ENCODE measurements around the gene ASCC3. TPM values are rescaled to one million over a fixed set of nuclear protein-coding genes. Genes with fewer than 3 reads are reported as not detected.

Gene ASCC3
- total and polyA plus RNA-seq, 2 experiments from 2014 or later: 92.9 to 129 TPM

DNA sequence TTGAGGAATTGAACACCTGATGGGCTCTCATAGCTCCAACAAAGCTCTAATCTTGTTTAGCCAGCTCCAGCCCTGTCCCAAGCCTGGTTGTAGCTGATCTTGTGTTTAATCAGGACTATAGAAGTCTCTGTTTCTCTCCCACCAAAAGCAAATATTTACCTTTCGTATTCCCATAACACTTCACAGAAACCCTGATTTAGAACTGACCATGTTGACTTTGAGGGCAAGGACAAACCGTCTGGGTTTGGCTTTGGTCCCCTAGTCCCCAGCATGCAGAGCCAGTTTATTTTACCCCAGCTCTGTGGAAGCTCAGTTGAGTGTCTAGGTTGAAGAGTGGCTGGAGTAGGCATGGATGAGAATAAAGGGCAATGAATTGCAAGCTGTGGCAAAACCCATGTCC lies 398.4 kb downstream of the ASCC3 start:
- Mint-ChIP-seq H3K27ac (no peak overlapping the region), H3K4me1 (no peaks in the 10 kb centered on the region), H3K36me3 (ENCODE audit: low read depth) (no peaks in the 10 kb centered on the region), H3K27me3 (ENCODE audit: insufficient read depth, low read depth, poor library complexity) (peaks cover 2% of the 10 kb centered on the region), H3K9me3 (no peaks in the 10 kb centered on the region), H3K4me3 (no peak overlapping the region)
- Histone ChIP-seq H2AFZ (peak overlapping the region; percentile 28; the same call in 1 of the 2 replicates), H3K36me3 (ENCODE audit: insufficient read depth) (no peaks in the 10 kb centered on the region), H3K27ac (ENCODE audit: low read depth) (no peak overlapping the region), H3K4me2 (no peak overlapping the region), H3K4me1 (ENCODE audit: insufficient read depth) (no peaks in the 10 kb centered on the region), H3K27me3 (ENCODE audit: insufficient read depth) (no peaks in the 10 kb centered on the region), H3K4me3 (no peak overlapping the region), H3K79me2 (replicated peaks; ENCODE audit: insufficient read depth) (no peaks in the 10 kb centered on the region), H3K9me2 (ENCODE audit: insufficient read depth) (no peaks in the 10 kb centered on the region), H3F3A (replicated peaks; ENCODE audit: low read depth) (no peaks in the 10 kb centered on the region), H4K20me1 (replicated peaks; ENCODE audit: insufficient read depth) (no peaks in the 10 kb centered on the region)
- TF ChIP-seq, protein P1, sequence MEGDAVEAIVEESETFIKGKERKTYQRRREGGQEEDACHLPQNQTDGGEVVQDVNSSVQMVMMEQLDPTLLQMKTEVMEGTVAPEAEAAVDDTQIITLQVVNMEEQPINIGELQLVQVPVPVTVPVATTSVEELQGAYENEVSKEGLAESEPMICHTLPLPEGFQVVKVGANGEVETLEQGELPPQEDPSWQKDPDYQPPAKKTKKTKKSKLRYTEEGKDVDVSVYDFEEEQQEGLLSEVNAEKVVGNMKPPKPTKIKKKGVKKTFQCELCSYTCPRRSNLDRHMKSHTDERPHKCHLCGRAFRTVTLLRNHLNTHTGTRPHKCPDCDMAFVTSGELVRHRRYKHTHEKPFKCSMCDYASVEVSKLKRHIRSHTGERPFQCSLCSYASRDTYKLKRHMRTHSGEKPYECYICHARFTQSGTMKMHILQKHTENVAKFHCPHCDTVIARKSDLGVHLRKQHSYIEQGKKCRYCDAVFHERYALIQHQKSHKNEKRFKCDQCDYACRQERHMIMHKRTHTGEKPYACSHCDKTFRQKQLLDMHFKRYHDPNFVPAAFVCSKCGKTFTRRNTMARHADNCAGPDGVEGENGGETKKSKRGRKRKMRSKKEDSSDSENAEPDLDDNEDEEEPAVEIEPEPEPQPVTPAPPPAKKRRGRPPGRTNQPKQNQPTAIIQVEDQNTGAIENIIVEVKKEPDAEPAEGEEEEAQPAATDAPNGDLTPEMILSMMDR (conservative IDR thresholded peaks at IDR 0.05; ENCODE audit: low read depth in 2 of 2): no peak
- TF ChIP-seq ZNF114 (CRISPR knock-in tag; IDR thresholded peaks at IDR 0.05): no peak
- TF ChIP-seq, protein P2, sequence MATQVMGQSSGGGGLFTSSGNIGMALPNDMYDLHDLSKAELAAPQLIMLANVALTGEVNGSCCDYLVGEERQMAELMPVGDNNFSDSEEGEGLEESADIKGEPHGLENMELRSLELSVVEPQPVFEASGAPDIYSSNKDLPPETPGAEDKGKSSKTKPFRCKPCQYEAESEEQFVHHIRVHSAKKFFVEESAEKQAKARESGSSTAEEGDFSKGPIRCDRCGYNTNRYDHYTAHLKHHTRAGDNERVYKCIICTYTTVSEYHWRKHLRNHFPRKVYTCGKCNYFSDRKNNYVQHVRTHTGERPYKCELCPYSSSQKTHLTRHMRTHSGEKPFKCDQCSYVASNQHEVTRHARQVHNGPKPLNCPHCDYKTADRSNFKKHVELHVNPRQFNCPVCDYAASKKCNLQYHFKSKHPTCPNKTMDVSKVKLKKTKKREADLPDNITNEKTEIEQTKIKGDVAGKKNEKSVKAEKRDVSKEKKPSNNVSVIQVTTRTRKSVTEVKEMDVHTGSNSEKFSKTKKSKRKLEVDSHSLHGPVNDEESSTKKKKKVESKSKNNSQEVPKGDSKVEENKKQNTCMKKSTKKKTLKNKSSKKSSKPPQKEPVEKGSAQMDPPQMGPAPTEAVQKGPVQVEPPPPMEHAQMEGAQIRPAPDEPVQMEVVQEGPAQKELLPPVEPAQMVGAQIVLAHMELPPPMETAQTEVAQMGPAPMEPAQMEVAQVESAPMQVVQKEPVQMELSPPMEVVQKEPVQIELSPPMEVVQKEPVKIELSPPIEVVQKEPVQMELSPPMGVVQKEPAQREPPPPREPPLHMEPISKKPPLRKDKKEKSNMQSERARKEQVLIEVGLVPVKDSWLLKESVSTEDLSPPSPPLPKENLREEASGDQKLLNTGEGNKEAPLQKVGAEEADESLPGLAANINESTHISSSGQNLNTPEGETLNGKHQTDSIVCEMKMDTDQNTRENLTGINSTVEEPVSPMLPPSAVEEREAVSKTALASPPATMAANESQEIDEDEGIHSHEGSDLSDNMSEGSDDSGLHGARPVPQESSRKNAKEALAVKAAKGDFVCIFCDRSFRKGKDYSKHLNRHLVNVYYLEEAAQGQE (IDR thresholded peaks at IDR 0.05; ENCODE audit: unreplicated experiment): no peak
- TF ChIP-seq JUNB (IDR thresholded peaks at IDR 0.05; ENCODE audit: unreplicated experiment): no peak
- TF ChIP-seq NANOG (IDR thresholded peaks at IDR 0.05; ENCODE audit: borderline replicate concordance): no peak
- TF ChIP-seq CREB1 (CRISPR knock-in tag; IDR thresholded peaks at IDR 0.05; ENCODE audit: low read depth): no peak
- TF ChIP-seq ZNF331 (CRISPR knock-in tag; IDR thresholded peaks at IDR 0.05; ENCODE audit: low read depth): no peak
- TF ChIP-seq EZH2 (IDR thresholded peaks at IDR 0.05; ENCODE audit: low read depth, unreplicated experiment): no peak
- no peak for TF ChIP-seq POLR2AphosphoS5 (IDR thresholded peaks at IDR 0.05; ENCODE audit: low read depth)
- TF ChIP-seq, protein P3, sequence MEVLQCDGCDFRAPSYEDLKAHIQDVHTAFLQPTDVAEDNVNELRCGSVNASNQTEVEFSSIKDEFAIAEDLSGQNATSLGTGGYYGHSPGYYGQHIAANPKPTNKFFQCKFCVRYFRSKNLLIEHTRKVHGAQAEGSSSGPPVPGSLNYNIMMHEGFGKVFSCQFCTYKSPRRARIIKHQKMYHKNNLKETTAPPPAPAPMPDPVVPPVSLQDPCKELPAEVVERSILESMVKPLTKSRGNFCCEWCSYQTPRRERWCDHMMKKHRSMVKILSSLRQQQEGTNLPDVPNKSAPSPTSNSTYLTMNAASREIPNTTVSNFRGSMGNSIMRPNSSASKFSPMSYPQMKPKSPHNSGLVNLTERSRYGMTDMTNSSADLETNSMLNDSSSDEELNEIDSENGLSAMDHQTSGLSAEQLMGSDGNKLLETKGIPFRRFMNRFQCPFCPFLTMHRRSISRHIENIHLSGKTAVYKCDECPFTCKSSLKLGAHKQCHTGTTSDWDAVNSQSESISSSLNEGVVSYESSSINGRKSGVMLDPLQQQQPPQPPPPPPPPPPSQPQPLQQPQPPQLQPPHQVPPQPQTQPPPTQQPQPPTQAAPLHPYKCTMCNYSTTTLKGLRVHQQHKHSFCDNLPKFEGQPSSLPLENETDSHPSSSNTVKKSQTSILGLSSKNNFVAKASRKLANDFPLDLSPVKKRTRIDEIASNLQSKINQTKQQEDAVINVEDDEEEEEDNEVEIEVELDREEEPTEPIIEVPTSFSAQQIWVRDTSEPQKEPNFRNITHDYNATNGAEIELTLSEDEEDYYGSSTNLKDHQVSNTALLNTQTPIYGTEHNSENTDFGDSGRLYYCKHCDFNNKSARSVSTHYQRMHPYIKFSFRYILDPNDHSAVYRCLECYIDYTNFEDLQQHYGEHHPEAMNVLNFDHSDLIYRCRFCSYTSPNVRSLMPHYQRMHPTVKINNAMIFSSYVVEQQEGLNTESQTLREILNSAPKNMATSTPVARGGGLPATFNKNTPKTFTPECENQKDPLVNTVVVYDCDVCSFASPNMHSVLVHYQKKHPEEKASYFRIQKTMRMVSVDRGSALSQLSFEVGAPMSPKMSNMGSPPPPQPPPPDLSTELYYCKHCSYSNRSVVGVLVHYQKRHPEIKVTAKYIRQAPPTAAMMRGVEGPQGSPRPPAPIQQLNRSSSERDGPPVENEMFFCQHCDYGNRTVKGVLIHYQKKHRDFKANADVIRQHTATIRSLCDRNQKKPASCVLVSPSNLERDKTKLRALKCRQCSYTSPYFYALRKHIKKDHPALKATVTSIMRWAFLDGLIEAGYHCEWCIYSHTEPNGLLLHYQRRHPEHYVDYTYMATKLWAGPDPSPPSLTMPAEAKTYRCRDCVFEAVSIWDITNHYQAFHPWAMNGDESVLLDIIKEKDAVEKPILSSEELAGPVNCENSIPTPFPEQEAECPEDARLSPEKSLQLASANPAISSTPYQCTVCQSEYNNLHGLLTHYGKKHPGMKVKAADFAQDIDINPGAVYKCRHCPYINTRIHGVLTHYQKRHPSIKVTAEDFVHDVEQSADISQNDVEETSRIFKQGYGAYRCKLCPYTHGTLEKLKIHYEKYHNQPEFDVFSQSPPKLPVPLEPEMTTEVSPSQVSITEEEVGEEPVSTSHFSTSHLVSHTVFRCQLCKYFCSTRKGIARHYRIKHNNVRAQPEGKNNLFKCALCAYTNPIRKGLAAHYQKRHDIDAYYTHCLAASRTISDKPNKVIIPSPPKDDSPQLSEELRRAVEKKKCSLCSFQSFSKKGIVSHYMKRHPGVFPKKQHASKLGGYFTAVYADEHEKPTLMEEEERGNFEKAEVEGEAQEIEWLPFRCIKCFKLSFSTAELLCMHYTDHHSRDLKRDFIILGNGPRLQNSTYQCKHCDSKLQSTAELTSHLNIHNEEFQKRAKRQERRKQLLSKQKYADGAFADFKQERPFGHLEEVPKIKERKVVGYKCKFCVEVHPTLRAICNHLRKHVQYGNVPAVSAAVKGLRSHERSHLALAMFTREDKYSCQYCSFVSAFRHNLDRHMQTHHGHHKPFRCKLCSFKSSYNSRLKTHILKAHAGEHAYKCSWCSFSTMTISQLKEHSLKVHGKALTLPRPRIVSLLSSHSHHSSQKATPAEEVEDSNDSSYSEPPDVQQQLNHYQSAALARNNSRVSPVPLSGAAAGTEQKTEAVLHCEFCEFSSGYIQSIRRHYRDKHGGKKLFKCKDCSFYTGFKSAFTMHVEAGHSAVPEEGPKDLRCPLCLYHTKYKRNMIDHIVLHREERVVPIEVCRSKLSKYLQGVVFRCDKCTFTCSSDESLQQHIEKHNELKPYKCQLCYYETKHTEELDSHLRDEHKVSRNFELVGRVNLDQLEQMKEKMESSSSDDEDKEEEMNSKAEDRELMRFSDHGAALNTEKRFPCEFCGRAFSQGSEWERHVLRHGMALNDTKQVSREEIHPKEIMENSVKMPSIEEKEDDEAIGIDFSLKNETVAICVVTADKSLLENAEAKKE (CRISPR knock-in tag; IDR thresholded peaks at IDR 0.05): no peak
- no peak for TF ChIP-seq STAT1 (IDR thresholded peaks at IDR 0.05; ENCODE audit: unreplicated experiment)
- TF ChIP-seq, protein P4, sequence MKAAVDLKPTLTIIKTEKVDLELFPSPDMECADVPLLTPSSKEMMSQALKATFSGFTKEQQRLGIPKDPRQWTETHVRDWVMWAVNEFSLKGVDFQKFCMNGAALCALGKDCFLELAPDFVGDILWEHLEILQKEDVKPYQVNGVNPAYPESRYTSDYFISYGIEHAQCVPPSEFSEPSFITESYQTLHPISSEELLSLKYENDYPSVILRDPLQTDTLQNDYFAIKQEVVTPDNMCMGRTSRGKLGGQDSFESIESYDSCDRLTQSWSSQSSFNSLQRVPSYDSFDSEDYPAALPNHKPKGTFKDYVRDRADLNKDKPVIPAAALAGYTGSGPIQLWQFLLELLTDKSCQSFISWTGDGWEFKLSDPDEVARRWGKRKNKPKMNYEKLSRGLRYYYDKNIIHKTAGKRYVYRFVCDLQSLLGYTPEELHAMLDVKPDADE (IDR thresholded peaks at IDR 0.05): no peak
- TF ChIP-seq EZH2phosphoT487 (IDR thresholded peaks at IDR 0.05; ENCODE audit: unreplicated experiment): no peak
- ATAC-seq (no peak), DNase-seq (ENCODE audit: low spot score) (no peak)

Data from GM23338 (cell line).